HL-60/S4 (cell line): ENCODE data around the gene PAQR5.
"Not testable (repeated sequence)": the region's sequence is repeated elsewhere in the genome, so short reads cannot be mapped to it uniquely, and the experiment has no call there.

Experiments used
- in situ Hi-C: fragments of 300-500 bp; cut with MboI; formaldehyde crosslinking; loops from 2 replicates; pipeline ENCODE4 v1.14.3; 2022; ENCODE audit warnings: low sequenced_read_pairs

Gene PAQR5

DNA sequence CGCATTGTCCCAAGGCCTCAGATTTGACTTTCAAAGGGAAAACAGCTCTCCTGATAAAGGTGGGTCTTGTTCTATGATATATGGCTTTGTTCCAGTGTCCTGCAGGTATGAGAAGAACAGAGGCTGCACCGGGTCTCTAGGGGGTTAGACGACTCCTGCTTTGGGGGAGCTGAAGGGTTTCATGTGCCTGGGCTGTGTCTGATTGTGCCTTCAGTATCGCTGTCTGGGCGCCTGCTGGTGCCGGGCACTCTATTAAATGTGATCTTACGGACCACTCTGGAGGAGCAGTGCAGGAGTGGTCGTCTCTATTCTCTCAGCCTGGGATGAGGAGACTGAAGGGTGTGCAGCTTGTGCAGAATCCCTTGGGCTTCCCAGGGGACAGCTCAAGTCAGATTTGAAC lies 16.0 kb downstream of the PAQR5 start:
- in situ Hi-C loops, result no loop called here

DNA sequence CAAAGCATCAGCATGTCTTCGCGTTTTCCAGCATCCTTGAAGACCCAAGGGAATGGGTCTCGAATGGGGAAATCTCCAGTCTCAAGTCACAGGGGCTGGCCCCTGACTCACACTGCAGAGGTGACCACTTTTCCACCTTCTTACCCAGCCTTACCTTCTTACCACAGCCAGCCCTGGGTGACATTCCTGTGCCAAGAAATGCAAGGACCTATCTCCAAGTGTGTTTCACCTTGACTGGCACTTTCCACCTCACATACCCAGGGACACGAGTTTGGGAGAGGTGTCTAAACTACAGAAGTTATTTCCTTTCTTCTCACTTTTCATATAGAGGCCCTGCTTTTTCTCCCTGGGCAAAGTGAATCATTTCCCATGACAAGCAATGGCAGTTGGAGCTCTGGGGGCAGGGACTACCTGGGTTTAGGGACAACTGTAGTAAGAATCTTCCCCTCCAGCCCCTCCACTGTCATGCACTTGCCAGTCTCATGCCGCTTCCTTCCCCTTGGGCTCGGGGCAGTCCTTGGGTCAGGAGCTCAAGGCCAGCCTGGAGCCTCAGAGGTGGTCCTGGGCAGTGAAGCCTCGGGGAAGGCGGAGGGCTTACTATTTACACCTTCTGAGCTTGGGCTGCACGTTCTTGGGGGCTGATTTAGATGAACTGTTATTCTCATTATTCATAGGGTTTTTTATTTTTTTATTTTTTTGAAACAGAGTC lies 16.8 kb downstream of the PAQR5 start:
- in situ Hi-C loops, result no loop called here

DNA sequence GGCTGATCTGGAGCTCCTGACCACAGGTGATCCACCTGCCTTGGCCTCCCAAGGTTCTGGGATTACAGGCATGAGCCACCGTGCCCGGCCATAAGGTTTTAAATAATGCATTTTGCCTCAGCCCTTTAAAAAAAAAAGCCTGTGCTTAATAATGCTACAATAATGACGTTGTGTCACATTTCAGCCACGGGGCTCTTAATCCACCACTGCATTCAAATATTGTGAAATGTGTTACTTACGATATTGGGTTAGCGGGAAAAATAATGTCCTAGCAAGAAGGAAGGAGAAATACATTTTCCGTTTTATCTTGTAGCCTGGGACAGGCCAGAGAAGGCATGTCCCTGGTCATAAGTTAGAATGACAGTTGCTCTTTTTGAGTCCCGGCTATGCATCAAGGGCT lies 17.6 kb downstream of the PAQR5 start:
- in situ Hi-C loops, result no loop called here

DNA sequence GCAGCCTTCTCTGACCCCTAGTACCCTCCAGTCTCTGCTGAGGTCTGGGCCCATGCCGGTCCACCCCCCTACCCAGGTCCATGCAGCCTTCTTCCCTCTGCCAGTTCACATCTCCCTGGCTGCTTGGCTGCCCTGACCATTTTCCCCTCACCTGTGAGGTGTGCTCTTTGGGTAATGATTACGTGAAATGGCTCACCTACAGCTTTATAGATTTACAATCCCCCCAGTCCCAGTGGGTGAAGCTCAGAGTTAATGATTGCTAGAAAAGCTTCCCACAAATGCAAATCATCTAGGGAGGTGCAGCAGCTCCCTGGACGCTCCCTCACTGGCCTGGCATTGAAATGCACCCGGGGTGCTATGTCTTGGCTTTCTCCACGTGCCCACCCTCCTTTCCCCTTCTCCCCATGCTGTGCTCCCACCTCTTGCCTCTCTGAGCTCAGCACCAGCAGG lies 18.7 kb downstream of the PAQR5 start:
- in situ Hi-C loops, result no loop called here

DNA sequence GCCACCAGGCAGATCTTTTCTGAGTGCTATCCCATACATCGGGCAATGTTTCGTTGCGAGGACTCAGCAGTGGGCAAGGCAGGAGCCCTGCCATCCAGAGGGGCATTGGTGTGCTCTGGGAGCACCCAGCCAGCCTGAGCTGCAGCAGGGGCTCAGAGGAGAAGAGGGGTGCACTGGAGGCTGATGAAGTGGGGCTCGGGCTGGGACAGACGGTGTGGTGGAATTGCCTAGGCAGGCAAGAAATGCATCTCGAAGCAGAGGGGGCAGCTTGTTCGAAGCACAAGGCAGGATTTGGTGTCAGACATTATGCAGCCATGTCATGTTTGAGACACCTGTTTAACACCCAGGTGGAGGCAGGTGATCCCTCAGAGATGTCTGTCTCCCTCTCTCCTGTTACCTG lies 19.3 kb downstream of the PAQR5 start:
- in situ Hi-C loops, result no loop called here

DNA sequence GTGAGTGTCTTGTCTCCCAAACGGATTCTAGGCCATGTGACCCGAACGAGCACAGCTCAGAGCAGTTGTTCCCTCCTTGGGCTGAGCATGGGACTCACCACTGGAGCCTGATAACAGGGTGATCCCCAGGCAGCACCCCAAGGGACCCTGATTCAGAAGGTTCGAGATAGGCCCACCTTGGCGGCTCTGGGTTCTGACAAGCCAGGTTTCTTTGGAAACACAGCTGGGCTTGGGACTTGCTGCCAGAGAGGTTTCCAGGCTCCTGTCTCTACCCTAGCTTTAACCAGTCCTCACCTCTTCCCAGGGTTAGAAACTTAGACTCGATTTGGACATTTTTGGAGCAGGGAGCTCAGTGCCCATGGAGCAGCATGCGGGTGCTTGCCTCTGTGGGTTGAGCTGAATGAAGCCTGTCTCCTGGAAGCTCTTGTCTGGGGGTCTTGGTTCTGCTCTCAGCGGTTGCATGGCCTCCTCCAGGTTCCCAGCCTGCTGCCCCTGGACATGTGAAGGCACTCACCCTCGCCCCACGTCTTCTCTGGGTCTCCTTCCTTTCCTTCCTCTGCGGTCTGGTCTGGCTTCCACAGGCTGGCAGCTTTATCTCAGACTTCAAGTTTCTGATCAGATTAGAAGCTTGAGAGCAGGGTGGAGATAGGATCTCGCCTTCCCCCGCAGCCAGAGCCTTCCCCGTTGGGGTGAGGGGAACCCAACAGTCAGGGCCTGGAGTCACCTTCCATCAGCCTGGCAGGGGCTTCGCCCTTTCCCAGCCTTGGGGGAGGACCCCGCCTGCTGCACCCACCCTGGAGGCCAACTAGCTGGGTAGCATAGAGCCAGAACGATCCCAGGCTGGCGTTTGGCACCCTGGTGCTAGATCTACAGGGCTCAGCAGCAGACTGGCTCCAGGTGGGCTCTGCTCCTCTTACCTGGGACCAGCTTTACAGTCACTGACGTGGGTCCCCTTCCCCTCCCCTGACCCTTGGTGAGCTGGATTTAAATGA lies 21.0 kb downstream of the PAQR5 start:
- in situ Hi-C loops, result no loop called here

DNA sequence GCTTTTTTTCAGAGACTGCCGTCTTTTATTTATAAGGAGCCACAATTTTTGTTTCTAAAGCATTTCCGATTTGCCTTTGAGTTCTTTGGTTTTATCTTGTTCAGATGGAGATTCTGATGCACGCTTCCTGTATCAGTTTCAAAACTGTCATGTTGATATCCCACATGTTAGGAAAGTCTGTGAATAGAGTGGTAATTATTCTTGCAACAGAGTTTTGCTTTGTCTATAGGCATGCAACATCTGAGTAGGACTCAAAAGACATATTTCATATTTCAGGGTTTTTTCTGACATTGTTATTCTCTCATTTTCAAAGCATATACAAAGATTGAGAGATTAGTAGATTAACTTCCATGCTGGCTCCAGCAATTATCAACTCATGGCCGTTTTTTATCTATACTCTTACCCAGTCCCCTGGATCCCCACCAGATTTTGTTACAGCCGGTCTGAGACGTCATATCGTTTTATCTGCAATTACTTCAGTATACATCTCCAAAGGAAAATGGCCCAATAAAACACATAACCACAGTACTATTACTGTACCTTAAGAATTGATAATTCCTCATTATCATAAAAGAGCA lies 22.4 kb downstream of the PAQR5 start:
- in situ Hi-C loops, result no loop called here

DNA sequence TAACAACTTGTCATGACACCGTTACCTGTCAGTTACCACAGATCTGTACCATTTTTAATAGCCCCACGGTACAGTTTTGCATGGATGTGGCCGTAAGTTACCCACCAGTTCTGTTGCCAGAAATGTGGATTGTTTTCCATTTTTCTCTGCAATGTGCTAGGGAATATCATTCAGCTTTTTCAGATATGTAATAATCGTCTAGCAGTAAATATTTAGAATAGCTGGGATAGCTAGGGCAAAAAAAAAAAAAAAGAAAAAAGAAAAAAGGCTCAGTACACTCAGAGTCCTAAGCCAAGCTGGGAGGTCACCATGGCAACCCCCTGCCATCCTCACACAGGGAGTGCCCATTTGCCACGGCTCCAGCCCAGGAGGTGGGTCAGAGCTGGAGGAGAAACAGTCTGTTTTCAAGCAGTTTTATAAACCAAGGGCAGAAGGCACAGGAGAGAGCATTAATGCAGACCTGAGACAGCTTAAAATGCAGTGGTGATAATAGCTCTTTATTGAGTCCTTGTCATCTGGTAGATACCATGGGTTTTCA lies 25.2 kb downstream of the PAQR5 start:
- in situ Hi-C loops, result no loop called here

DNA sequence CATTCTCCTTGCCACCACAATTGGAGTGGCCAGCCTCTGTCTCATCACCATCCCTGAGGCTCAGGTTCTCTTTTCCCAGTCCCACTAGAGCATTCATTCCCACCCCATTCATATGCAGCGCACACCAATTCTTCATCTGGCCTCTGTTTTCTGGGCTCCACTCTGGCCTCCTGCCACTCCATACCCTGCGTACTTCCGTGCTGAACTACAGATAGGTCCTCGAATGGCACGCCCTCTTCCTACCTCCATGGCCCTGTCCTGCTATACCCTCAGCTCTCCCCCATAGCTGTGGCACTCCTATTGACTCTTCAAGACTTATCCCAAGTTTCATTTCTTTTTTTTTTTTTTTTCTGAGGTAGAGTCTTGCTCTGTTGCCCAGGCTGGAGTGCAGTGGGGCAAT lies 25.9 kb downstream of the PAQR5 start:
- in situ Hi-C loops, result no loop called here

DNA sequence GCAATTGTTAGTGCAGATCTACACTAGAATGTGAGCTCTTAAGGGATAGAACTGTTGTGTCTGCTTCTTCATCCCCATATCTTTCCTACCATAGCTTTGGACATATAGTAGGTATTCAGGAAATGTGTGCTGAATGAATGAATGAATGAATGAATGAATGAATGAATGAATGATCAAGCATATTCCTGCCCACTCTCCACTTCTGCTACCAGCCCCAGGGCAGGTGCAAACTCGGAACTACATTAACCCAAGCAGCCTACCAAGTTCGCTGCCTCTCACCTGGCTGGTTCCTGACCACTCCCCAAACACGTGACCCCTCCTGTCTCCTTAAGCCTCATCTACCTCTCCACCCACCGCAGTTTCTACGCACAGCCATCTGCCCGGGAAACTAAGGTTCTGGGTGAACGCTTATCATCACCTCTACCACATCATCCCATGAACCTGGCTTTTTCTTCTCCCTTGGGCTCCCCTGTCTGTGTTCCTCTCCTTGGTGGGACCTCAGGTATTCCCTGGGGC lies 26.8 kb downstream of the PAQR5 start:
- in situ Hi-C loops, result no loop called here

DNA sequence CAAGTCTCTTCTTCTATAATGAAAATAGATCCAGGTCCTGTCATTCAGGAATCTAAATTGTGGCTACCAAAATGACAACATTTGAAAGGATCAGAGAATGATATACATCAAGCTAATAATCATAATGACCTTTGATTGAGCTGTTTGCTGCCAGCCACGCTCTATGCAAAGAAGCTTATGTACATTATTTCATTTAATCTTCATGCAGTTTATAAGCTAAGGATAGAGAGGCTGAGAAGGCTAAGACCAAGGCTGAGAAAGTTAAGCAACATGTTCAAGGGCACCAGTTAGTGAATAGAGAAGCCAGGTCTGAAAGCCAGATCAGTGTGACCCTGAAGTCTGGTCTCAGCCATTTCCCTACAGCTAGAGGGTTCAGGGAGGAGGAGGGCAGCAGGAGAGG lies 29.4 kb downstream of the PAQR5 start:
- in situ Hi-C loops, result no loop called here

DNA sequence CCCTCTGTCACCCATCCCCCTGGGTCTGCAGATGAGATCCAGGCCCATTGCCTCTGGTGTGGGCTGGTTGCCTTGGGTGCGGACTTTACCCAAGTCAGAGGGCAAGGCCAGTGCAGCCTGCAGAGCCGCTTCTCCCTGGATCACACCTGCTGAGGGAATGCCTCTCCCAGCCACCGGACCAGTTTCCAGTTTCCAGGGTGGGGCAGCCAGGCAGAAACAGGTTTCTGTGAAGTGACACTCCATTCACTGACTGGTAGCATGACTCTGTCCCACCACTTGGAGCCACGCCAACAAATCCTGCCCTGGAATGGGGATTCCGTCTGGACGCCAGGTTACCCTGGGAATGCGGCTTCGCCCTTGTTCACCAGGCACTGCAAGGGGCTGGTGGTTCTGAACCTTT lies 30.0 kb downstream of the PAQR5 start:
- in situ Hi-C loops, result no loop called here

DNA sequence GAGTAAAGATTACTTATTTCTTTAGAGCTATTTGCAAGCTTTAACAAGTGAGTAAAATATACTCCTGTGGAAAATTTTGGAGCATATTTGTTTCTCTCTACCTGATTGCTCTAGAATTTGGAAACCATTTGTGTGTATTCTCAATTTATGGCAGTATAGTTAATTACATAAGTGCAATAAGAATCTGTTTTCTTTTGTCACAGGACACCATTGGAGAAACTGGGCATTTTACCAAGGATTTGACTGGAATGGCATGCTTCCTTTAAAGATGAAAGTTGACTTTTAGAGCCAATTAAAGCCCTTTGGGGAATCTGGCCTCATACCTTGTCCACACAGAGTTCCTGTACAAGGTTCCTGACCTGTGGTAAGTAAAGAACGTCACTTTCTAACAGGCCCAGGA lies 38.4 kb downstream of the PAQR5 start:
- in situ Hi-C loops, result no loop called here

DNA sequence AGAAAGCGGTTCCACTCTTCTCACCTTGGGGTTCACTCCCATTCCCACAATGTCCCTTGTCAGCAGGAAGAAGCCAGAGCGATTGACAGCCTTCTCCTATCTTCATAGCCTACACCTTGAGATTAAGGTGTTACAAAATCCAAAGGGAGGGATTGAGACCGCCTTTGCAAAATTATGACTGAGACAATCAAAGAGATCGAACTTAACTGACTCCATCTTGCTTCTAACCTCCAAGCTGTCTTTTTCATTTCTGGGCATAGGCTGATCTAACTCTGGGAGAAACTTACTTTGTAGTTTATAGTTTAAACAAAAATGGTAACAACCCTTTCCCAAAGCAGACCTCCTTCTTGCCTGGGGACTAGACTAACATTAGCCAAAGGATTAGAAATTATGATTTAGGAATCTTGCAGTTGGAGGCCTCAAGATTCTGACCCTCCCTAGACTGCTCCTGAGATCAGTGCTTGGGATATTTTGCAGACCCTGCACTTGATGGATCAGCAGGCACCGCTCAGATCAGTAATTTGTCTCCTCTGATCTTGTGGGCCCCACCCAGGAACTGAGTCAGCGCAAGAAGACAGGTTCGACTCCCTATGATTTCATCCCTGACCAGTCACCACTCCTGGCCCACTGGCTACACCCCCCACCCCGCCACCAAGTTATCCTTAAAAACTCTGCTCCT lies 40.0 kb downstream of the PAQR5 start:
- in situ Hi-C loops, result no loop called here

DNA sequence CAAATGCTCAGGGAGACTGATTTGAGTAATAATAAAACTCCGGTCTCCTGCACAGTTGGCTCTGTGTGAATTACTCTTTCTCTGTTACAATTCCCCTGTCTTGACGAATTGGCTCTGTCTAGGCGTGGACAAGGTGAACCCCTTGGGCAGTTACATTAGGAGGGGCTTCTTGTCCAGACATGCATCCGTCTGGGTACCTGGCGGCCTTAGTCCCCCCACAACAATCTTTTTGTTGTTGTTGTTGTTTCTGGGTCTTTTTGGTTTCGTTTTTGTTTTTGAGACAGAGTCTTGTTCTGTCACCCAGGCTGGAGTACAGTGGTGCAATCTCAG lies 40.5 kb downstream of the PAQR5 start:
- in situ Hi-C loops, result not testable (repeated sequence)

DNA sequence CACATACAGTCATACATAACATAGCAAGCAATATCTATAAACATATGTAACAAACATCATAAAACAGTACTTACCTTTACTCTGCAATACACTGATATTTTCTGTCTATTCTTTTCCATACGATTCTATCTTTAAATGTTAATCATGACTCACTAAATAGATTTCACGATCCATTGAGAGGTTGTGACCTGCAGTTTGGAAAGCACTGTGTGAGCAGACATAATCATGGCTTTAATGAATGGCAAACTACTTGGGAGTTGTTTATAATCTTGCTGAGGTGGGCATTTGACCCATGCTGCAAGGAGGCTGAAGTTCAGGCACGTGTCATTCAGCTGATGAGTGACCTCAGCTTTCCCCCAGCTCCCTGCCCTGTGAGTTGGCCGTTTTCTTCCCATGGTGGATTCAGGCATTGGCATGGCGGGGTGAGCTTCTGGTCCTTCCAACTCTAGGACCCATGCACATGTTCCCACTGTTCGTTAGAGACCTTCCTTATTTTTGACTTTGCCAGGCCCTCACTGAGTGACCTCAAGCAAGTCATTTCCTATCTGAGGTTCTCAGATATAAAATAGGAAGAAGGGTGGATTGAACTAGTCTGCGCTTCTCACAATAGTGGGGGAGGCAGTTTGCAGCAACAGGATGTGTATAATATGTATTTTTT lies 41.7 kb downstream of the PAQR5 start:
- in situ Hi-C loops, result no loop called here

DNA sequence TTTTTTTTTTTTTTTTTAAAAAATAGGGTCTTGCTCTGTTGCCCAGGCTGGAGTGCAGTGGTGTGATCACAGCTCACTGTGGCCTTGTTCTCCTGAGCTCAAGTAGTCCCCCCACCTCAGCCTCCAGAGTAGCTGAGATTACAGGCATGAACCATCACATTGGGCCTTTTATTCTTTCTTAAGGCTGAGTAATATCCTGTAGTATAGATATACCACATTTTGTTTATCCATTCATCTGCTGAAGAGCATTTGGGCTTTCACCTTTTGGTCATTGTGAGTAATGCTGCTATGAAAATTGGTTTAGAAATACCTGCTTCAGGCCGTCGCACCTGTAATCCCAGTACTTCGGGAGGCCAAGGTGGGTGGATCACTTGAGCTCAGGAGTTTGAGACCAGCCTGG lies 42.6 kb downstream of the PAQR5 start:
- in situ Hi-C loops, result no loop called here

DNA sequence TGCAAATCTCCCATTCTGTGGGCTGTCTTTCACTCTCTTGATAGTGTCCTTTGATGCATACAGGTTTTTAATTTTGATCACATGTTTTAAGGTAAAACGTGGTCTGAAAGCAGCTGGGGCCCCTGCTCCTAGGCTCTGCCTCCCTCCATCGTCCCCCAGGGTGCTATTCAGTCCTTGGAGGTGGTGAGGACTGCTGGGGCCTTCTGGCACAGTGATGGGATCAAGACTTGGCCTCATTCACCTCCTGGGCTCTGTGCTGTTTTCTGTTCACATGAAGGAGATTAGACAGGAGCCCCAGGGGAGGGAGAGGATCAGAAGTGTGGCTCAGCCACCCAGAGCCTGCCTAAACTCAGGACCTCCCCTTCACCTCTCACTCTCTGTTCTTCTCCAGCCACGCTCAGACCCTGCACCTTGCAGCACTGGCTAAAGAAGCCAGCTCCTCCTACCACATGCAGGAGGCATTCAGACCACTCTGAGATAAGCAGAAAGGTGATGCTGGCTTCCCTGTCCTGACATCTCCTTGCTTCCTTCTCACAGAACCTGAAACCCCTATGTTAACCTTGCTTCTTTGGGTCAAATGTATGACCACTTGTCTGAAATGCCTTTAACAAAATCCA lies 43.9 kb downstream of the PAQR5 start:
- in situ Hi-C loops, result no loop called here

DNA sequence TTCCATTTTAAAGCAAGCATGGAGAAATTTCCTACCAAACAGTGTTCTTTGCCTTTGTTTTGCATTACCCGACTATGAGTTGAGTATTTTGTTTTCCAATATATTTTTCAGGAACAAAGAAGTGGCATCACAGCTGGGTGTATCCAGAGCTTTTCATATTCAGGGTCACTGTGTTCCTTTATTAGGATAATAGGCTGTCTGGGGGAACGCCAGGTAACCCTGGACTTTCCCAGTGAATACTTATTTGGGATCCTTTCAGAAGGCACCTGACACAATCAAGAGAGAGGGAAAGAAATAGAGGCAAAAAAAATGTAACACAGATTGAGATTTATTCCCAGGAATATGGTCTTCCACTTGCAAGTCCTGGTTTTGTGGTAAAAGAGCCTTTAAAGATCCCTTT lies 44.4 kb downstream of the PAQR5 start:
- in situ Hi-C loops, result no loop called here

DNA sequence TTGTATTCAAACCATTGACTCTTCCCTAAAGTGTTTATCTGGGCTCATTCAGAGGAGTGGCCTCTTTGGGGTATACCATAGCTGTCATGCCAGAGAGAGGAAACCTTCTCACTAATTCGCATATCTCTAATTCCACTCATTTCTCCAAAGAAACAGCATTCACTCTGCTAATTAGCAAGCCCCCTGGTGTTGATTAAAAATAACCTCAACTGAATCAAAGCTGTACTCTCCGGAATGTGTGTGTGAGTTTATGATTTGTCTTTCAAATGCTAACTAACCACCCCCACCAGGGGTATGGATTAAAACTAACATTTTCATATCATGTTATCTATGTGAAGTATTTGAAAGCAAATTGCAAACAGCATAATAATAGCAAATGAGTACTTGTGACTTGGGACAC lies 45.5 kb downstream of the PAQR5 start:
- in situ Hi-C loops, result no loop called here
